Liver (tissue), 9 donors: Measurements from ENCODE around the gene COBL. TPM values are rescaled to one million over a fixed set of nuclear protein-coding genes. Genes with fewer than 3 reads are reported as not detected.

Experiments used
- DNase-seq: peaks from one replicate; pipeline ENCODE4 v3.0.0-alpha.2; 2017; ENCODE audit warnings: low spot score
- H3K27ac ChIP-seq, 2 donors: one replicate each; pipeline ENCODE4 v1.7.0; 2013; ENCODE audit warnings: inconsistent platforms in 2 of 2, low read length in 2 of 2, control low read depth in 1 of 2, low read depth in 1 of 2, mild to moderate bottlenecking in 1 of 2
- H3K27me3 ChIP-seq, 4 donors: one replicate each; pipeline versions ENCODE4 v1.6.1 to v1.7.0; 2013; ENCODE audit warnings: low read length in 3 of 4, inconsistent platforms in 1 of 4, mild to moderate bottlenecking in 1 of 4, moderate library complexity in 1 of 4; ENCODE audit not compliant: control insufficient read depth in 4 of 4, insufficient read depth in 4 of 4
- H3K36me3 ChIP-seq, 4 donors: one replicate each; pipeline versions ENCODE4 v1.6.1 to v1.7.0; 2013; ENCODE audit warnings: low read length in 3 of 4, mild to moderate bottlenecking in 3 of 4, low read depth in 1 of 4, moderate library complexity in 1 of 4; ENCODE audit not compliant: control insufficient read depth in 4 of 4, insufficient read depth in 3 of 4
- H3K4me1 ChIP-seq, 4 donors: one replicate each; pipeline versions ENCODE4 v1.6.1 to v1.7.0; 2013; ENCODE audit warnings: low read length in 3 of 4, mild to moderate bottlenecking in 3 of 4, moderate library complexity in 1 of 4; ENCODE audit not compliant: control insufficient read depth in 4 of 4, insufficient read depth in 4 of 4
- H3K4me3 ChIP-seq, 3 donors: one replicate each; pipeline versions ENCODE4 v1.6.1 to v1.7.0; 2013; ENCODE audit warnings: low read length in 3 of 3, control low read depth in 1 of 3, low read depth in 1 of 3, mild to moderate bottlenecking in 1 of 3
- H3K9ac ChIP-seq, 2 donors: one replicate each; pipeline ENCODE4 v1.7.0; 2013; ENCODE audit warnings: low read length in 2 of 2, mild to moderate bottlenecking in 2 of 2, moderate library complexity in 2 of 2, control low read depth in 1 of 2, low read depth in 1 of 2
- H3K9me3 ChIP-seq, 4 donors: one replicate each; pipeline versions ENCODE4 v1.6.1 to v1.7.0; 2013; ENCODE audit warnings: low read length in 3 of 4; ENCODE audit not compliant: control insufficient read depth in 4 of 4
- FOXA2 ChIP-seq: IDR thresholded peaks from 2 replicates; pipeline ENCODE4 v1.6.1; 2016; ENCODE audit warnings: antibody characterized with exemption
- GABPA ChIP-seq, 2 donors: IDR thresholded peaks in 1 of 2; conservative IDR thresholded peaks in 1 of 2; 2 replicates each; pipeline ENCODE4 v1.6.1; 2016; ENCODE audit warnings: antibody characterized with exemption in 2 of 2, mild to moderate bottlenecking in 1 of 2, moderate library complexity in 1 of 2
- HNF4A ChIP-seq, 2 donors: conservative IDR thresholded peaks; 2 replicates each; pipeline ENCODE4 v1.6.1; 2016; ENCODE audit warnings: antibody characterized with exemption in 2 of 2, mild to moderate bottlenecking in 2 of 2
- HNF4G ChIP-seq: IDR thresholded peaks from 2 replicates; pipeline ENCODE4 v1.6.1; 2016; ENCODE audit warnings: antibody characterized with exemption
- JUND ChIP-seq, 2 donors: IDR thresholded peaks; 2 replicates each; pipeline ENCODE4 v1.6.1; 2016; ENCODE audit warnings: antibody characterized with exemption in 2 of 2
- RAD21 ChIP-seq, 2 donors: IDR thresholded peaks; 2 replicates each; pipeline ENCODE4 v1.6.1; 2016; ENCODE audit warnings: antibody characterized with exemption in 2 of 2, mild to moderate bottlenecking in 2 of 2
- SP1 ChIP-seq: IDR thresholded peaks from 2 replicates; pipeline ENCODE4 v1.6.1; 2018; ENCODE audit warnings: antibody characterized with exemption, mild to moderate bottlenecking
- TAF1 ChIP-seq: conservative IDR thresholded peaks from 2 replicates; pipeline ENCODE4 v1.6.1; 2016; ENCODE audit warnings: antibody characterized with exemption, mild to moderate bottlenecking
- YY1 ChIP-seq: IDR thresholded peaks from 2 replicates; pipeline ENCODE4 v1.6.1; 2016; ENCODE audit warnings: antibody characterized with exemption, mild to moderate bottlenecking
- whole genome bisulfite sequencing: extraction: QIAGEN DNeasy Blood & Tissue Kit; methylation state at CpG from one replicate; pipeline ENCODE4 v1.1.7; 2013; 5-methylcytosine and 5-hydroxymethylcytosine counted together
- polyA plus RNA-seq, 2 donors: library from polyadenylated mRNA; stranded (reverse) in 1 of 2; unstranded in 1 of 2; fragments of 200-250 nt in 1 of 2; fragments of >200 nt in 1 of 2; fragmentation: Nextera tagmentation in 1 of 2; extraction: Ambion mirVana in 1 of 2; gene quantifications; one replicate each; pipeline versions ENCODE4 v1.2.1 to v1.2.3, GENCODE V29; 2013 to 2015
- total RNA-seq, 2 donors: library from RNA; depleted of rRNA; stranded (reverse); fragments of >200 nt; gene quantifications; one replicate each; pipeline ENCODE4 v1.2.3, GENCODE V29; 2014
- TF ChIP-seq, protein P1 (sequence below): IDR thresholded peaks from 2 replicates; pipeline ENCODE4 v1.6.1; 2016; ENCODE audit warnings: antibody characterized with exemption
- TF ChIP-seq, protein P2 (sequence below): IDR thresholded peaks from 2 replicates; pipeline ENCODE4 v1.6.1; 2016; ENCODE audit warnings: antibody characterized with exemption
- TF ChIP-seq, protein P3 (sequence below): IDR thresholded peaks from 2 replicates; pipeline ENCODE4 v1.6.1; 2016; ENCODE audit warnings: antibody characterized with exemption
- TF ChIP-seq, protein P4 (sequence below): IDR thresholded peaks from 2 replicates; pipeline ENCODE4 v1.6.1; 2016; ENCODE audit warnings: antibody characterized with exemption, mild to moderate bottlenecking
- donor health status: healthy.
- donor health status: healthy.
- donor health status: healthy.
- donor health status: healthy.
- donor health status: healthy.

The COBL gene
- total and polyA plus RNA-seq, 4 donors = 5.8 to 18.7 (median 10.7) TPM

DNA sequence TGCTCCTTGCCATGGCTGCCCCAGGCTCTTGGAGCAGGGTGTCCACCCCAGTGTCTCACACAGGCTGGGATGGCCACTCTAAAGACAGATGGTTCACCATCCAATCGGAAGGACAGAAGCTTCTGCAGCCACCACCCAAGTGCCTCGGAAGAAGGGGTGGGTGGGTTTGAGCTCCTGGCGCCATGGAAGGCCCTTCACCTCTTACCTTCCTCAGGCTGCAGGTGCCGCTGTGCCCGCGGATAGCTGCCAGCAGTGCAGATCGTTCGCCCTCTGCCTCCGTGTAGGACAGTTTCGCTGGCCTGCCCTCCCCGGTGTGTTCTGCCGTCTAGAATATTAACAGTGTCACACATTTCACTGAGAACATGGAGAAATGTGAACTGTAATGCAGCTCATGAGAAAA lies 290.3 kb downstream of the COBL start (continued):
- TF ChIP-seq GABPA (IDR thresholded peaks at IDR 0.05 in 1 of 2, conservative IDR thresholded peaks at IDR 0.05 in 1 of 2) (no peak), RAD21 (IDR thresholded peaks at IDR 0.05) (no peak)

DNA sequence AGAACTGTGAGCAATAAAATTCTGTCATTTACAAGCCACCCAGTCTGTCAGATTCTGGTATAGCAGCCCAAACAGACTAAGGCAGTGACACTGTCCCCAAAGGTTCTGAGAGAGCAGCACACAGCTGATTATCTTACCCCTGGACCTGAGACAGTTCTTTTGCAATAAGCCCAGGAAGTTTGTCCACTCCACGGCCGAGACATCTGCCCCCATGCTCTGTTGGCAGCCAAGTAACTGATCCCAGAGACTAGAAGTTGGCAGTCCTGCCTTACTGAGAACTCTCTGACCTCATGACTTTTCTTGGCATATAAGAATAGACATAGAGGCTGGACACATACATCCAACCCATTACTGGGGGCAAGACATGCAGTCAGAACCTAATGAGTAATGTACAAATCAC lies 290.9 kb downstream of the COBL start:
- H3K27ac ChIP-seq = no peak overlapping the region
- no peak overlapping the region for H3K9ac ChIP-seq
- no peaks in the 10 kb centered on the region for H3K27me3 ChIP-seq
- H3K4me3 ChIP-seq = no peak overlapping the region
- TF ChIP-seq FOXA2 = no peak
- TF ChIP-seq, protein P1, sequence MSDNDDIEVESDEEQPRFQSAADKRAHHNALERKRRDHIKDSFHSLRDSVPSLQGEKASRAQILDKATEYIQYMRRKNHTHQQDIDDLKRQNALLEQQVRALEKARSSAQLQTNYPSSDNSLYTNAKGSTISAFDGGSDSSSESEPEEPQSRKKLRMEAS = no peak
- TF ChIP-seq HNF4G = no peak
- TF ChIP-seq HNF4A (conservative IDR thresholded peaks at IDR 0.05) = no peak
- no peak for TF ChIP-seq RAD21 (IDR thresholded peaks at IDR 0.05)
- no peak for DNase-seq
- no peaks in the 10 kb centered on the region for H3K4me1 ChIP-seq
- peaks cover 4 to 48% (median 18%) of the 10 kb centered on the region in 4 donors for H3K36me3 ChIP-seq
- no peaks in the 10 kb centered on the region for H3K9me3 ChIP-seq
- 49% methylated on average over 2 of the region's 2 CpGs for WGBS

DNA sequence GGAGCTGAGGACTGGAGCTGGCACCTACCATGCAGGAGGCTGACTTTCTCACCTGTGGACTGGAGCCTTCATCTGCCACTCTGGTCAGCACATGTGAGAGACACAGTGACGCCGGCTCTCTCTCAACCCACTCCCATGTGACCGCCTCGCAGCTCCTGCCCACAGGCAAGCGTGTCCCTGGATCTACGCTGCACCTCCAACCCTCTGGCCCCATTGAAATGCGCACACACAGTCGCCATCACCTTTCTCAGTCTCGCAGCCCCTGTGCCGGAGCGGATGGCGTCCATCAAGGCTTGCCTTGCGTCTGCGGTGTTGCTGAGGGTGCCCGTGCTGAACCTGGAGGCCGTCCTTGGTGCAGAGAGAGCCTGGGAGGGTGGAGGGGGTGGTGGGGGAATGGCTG lies 291.7 kb downstream of the COBL start:
- no peaks in the 10 kb centered on the region for H3K9me3 ChIP-seq
- H3K4me3 ChIP-seq = no peak overlapping the region
- TF ChIP-seq, protein P2, sequence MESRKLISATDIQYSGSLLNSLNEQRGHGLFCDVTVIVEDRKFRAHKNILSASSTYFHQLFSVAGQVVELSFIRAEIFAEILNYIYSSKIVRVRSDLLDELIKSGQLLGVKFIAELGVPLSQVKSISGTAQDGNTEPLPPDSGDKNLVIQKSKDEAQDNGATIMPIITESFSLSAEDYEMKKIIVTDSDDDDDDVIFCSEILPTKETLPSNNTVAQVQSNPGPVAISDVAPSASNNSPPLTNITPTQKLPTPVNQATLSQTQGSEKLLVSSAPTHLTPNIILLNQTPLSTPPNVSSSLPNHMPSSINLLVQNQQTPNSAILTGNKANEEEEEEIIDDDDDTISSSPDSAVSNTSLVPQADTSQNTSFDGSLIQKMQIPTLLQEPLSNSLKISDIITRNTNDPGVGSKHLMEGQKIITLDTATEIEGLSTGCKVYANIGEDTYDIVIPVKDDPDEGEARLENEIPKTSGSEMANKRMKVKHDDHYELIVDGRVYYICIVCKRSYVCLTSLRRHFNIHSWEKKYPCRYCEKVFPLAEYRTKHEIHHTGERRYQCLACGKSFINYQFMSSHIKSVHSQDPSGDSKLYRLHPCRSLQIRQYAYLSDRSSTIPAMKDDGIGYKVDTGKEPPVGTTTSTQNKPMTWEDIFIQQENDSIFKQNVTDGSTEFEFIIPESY = no peak
- TF ChIP-seq JUND (IDR thresholded peaks at IDR 0.05) (no peak), YY1 (no peak), RAD21 (IDR thresholded peaks at IDR 0.05) (no peak), SP1 (no peak), TAF1 (no peak)
- TF ChIP-seq, protein P3, sequence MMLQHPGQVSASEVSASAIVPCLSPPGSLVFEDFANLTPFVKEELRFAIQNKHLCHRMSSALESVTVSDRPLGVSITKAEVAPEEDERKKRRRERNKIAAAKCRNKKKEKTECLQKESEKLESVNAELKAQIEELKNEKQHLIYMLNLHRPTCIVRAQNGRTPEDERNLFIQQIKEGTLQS = no peak
- TF ChIP-seq, protein P4, sequence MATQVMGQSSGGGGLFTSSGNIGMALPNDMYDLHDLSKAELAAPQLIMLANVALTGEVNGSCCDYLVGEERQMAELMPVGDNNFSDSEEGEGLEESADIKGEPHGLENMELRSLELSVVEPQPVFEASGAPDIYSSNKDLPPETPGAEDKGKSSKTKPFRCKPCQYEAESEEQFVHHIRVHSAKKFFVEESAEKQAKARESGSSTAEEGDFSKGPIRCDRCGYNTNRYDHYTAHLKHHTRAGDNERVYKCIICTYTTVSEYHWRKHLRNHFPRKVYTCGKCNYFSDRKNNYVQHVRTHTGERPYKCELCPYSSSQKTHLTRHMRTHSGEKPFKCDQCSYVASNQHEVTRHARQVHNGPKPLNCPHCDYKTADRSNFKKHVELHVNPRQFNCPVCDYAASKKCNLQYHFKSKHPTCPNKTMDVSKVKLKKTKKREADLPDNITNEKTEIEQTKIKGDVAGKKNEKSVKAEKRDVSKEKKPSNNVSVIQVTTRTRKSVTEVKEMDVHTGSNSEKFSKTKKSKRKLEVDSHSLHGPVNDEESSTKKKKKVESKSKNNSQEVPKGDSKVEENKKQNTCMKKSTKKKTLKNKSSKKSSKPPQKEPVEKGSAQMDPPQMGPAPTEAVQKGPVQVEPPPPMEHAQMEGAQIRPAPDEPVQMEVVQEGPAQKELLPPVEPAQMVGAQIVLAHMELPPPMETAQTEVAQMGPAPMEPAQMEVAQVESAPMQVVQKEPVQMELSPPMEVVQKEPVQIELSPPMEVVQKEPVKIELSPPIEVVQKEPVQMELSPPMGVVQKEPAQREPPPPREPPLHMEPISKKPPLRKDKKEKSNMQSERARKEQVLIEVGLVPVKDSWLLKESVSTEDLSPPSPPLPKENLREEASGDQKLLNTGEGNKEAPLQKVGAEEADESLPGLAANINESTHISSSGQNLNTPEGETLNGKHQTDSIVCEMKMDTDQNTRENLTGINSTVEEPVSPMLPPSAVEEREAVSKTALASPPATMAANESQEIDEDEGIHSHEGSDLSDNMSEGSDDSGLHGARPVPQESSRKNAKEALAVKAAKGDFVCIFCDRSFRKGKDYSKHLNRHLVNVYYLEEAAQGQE = no peak
- TF ChIP-seq, protein P1 = no peak
- no peaks in the 10 kb centered on the region for H3K27me3 ChIP-seq
- H3K9ac ChIP-seq = no peak overlapping the region
- peaks cover 4 to 42% (median 16%) of the 10 kb centered on the region in 4 donors for H3K36me3 ChIP-seq
- H3K4me1 ChIP-seq = no peaks in the 10 kb centered on the region
- 96% methylated on average over 16 of the region's 16 CpGs for WGBS
- no peak overlapping the region for H3K27ac ChIP-seq
- peak; percentile 21 for DNase-seq
